ENCODE data around the gene ANLN.
"Not testable (repeated sequence)": the region's sequence is repeated elsewhere in the genome, so short reads cannot be mapped to it uniquely, and the experiment has no call there.

ANLN gene

GRCh38 chr7:36378555-36378954, 11.1 kb upstream of the ANLN start:
- not testable (repeated sequence) for DNase-seq (ENCODE audit: low spot score)

DNA sequence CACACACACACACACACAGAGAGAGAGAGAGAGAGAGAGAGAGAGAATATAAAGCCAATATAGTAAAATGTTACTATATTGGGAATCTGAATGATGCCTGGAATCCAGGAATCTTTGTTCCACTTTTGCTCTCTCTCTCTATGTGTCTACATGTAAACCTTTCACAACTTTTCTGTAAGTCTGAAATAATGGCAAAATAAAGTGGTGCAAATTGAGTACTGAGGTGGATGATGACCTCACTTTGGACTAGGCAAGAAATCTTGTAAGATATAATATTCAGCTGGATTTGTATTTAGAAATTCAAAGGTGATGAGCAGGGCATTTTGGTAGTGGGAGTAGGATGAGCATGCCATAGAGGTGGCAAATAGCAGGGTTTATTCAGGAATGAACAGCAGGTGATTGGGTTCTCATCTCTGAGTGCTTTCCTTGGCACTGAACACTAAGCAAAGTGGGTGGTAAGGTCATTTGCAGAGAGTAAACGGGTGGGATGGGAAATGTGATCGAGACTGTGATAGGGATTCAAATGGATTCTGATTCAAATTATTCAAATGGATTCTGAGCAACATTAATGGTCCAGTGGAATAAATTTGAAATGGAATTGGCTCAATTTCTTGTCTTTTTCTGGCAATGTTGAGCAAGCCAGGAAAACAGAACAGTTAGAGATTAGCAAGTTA, 9.7 kb upstream of the ANLN start:
- DNase-seq (ENCODE audit: low spot score): no peak

- DNase-seq (ENCODE audit: low spot score): no peak
These were observed 8.6 kb upstream of the ANLN start for GRCh38 chr7:36381056-36381455.

GRCh38 chr7:36383284-36383683, 6.4 kb upstream of the ANLN start:
- DNase-seq (ENCODE audit: low spot score): not testable (repeated sequence)

DNA sequence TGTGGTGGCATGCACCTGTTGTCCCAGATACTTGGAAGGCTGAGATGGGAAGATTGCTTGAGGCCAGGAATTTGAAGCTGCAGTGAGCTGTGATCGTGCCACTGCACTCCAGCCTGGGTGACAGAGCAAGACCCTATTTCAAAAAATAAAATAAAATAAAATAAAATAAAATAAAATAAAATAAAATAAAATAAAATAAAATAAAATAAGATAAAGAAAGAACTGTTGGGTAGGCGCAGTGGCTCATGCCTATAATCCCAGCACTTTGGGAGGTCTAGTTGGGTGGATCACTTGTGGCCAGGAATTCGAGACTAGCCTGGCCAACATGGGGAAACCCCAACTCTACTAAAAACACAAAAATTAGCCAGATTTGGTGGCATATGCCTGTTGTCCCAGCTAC, 4.0 kb upstream of the ANLN start:
- DNase-seq (ENCODE audit: low spot score): not testable (repeated sequence)

GRCh38 chr7:36387435-36388231, 2.0 kb upstream of the ANLN start:
- DNase-seq (ENCODE audit: low spot score): no peak

DNA sequence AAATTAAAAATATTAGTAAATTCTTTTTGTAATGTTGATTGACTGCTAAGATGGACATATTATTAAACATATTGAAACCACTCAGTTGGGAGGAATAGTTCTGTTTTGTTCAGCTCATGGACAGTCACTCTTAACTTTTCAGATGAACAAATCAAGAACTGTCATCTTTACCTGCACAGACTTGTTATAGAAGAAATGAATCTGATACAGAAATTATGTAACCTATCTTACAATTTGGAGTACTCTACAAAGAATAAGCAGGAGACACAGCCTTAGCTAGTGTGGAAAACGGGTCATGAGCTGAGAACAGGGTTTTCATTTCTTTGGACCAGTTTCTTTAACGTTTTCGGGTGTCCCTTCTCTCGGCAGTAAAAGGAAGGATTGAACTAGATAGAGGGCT, 1.2 kb upstream of the ANLN start:
- DNase-seq (ENCODE audit: low spot score): no peak

DNA sequence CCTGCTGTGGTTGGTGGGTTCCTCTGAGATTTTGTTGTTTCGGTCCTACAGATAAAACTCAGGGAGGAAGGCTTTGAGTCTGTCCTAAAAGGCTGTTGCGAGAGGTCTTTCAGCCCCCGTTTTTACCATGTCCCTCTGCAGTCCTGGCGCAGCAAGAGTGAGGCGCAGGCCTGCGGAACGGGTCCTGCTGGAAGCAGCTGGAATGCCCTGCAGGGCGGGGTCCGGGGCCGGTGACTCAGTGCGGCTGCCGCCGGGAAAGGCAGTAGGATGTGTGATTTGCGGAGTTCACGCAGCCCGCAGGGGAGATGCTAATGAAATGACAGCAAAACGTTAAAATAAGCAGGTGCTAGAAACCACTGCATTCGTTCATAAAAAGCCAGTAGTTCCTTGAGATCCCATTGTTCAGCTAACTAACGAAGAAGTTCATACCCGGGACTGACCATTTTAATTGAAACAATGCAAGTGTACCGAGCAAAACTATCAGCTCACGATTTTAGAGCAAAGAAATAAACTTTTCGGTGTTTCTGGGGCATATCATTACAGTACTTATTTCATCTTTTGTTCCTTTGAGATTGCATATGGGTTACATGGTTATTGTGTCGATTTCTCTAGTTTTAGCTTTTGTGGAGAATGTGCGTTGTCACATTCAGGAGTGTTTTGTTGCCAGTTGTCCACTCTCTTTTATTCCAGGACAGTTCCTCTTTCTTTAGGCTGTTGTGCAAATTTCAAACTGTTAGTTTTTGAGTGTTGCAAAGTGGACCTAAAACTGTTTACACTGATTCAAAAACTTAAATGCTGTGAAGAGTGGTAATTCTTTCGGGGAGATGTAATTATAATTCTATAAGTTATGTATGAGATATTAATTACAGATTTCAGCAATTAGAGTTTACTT, 783 bp downstream of the ANLN start:
- peak; percentile 90 for DNase-seq (ENCODE audit: low spot score)

GRCh38 chr7:36391436-36392198, 2.0 kb downstream of the ANLN start:
- DNase-seq (ENCODE audit: low spot score): no peak

GRCh38 chr7:36393826-36394225, 4.2 kb downstream of the ANLN start:
- no peak for DNase-seq (ENCODE audit: low spot score)

DNA sequence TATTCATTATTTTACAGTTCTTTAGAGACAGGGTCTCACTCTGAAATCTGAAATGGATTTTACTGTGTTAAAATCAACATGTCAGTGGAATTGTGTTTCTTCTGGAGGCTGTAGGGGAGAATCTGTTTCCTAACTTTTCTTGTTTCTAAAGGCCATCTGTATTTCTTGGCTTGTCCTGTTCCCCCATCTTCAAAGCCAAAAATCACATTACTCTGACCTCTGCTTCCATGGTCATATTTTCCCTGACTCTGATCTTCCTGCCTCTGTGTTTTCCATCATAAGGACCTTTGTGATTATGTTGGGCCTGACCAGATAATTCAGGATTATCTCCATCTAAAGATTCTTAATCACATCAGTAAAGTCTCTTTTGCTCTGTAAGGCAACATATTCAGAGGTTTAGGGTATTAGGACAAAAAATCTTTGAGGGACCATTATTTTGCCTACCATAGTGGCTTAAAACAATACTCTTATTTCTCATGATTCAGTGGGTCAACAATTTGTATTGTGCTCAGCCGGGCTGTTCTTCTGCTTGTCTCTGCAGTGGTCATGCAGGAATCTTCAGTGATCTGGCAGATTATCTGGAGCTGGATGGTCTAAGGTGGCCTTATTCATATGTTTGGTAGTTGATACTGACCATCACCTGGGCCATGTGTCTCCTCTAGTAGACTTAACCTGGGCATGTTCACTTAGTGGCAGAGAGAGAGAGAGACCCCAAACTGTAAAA, 5.7 kb downstream of the ANLN start:
- no peak for DNase-seq (ENCODE audit: low spot score)

DNA sequence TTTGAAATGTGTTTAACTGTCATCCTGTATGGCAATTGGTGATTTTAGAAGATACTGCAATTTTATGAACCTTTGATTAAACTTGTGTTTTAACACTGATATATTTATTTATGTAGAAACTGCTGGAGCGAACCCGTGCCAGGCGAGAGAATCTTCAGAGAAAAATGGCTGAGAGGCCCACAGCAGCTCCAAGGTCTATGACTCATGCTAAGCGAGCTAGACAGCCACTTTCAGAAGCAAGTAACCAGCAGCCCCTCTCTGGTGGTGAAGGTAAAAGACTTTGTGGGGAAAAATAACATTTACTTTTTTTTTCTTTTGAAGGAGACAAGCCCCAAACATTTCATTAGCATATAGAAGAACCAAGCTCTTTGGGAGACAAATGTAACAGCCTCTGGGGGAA, 6.5 kb downstream of the ANLN start:
- no peak for DNase-seq (ENCODE audit: low spot score)

GRCh38 chr7:36400036-36400435, 10.4 kb downstream of the ANLN start:
- DNase-seq (ENCODE audit: low spot score): no peak

DNA sequence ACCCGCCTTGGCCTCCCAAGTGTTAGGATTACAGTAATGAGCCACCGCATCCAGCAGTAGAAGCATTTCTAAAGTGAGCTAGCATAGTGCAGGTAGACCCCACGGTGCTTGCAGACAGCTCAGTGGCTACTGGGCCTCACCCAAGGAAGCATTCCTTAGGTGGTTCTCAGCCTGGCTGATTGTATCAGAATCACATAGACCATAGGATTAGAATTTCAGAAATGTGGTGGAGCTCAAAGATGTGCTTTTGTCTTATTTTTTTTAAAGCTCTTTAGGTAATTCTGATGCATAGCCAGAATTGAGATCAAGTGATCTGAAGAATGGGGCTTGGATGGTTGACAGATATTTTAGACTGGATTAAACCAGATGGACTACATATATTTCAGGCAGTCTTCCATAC, 10.9 kb downstream of the ANLN start:
- DNase-seq (ENCODE audit: low spot score): no peak

DNA sequence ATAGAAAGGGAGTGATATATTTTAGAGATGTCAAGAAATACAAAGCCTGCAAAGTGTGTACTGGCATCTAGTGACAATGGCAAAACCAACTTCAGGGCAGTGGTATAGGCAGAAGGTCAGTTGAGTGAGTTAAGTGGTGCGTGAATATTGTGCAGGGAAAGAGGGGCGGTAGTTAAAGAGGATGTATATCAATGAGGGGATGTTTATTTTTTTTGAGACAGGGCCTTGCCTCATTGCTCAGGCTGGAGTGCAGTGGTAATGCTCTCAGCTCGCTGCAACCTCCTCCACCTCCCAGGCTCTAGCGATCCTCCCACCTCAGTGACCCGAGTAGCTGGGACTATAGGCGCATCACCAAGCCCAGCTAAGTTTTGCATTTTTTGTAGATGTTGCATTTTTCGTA, 13.8 kb downstream of the ANLN start:
- no peak for DNase-seq (ENCODE audit: low spot score)

DNA sequence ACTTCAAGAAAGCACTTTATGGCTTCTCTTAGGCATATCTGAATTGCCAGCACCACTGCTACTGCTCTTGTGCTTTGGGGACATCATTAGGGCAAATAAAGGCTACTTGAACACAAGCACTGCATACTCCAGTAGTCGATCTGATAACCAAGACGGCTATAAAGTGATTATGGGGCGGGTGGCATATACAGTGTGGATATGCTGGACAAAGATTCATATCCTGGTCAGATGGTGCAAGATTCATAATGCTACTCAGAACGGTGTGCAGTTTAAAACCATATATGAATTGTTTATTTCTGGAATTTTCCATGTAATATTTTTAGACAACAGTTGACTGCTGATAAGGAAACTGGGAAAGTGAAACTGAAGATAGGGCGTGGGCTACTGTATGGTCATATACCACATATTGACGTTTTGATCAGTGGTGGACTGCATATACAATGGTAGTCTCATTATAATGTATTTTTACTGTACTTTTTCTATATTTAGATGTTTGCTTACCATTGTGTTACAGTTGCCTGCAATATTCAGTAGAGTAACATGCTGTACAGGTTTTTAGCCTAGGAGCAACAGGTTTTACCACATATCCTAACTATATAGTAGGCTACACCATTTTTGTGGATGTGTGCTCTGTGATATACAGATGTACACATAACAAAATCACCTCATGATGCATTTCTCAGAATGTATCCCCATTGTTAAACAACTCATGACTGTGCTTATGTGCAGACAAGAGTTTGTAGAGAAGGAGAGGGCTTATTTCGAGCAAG, 15.2 kb downstream of the ANLN start:
- no peak for DNase-seq (ENCODE audit: low spot score)

DNA sequence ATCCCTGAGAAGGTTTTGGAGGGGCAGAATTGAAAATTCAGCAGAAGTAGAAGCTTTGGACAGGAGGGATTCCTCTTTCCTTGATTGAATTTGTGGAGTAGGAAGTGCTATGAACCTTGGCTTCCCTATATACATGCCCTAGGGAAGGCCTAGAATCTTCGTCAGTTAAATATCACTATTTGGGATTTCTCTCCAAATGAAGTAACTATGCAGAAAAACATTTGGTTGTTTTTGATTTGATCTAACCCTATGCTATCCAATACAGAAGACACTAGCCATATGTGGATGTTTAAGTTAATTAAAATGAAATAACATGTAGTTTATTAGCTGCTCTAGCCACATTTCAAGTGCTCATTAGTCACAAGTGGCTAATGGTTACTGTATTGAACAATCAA, 15.7 kb downstream of the ANLN start:
- no peak for DNase-seq (ENCODE audit: low spot score)

DNA sequence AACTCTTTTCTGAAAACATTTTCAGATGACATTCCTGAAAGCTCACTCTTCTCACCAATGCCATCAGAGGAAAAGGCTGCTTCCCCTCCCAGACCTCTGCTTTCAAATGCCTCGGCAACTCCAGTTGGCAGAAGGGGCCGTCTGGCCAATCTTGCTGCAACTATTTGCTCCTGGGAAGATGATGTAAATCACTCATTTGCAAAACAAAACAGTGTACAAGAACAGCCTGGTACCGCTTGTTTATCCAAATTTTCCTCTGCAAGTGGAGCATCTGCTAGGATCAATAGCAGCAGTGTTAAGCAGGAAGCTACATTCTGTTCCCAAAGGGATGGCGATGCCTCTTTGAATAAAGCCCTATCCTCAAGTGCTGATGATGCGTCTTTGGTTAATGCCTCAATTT, 16.5 kb downstream of the ANLN start:
- no peak for DNase-seq (ENCODE audit: low spot score)

GRCh38 chr7:36407636-36408550, 18.2 kb downstream of the ANLN start:
- DNase-seq (ENCODE audit: low spot score): no peak

All from AG08395 (cell line).